HepG2 (cell line): ENCODE results near the gene PLG. TPM values are rescaled to one million over a fixed set of nuclear protein-coding genes. Genes with fewer than 3 reads are reported as not detected.

Experiments used
- CEBPZ ChIP-seq: IDR thresholded peaks from 2 replicates; pipeline ENCODE4 v1.6.1; 2012; ENCODE audit warnings: low read length, improper control_type of control experiment
- CREB3 ChIP-seq: sonication (generic); formaldehyde crosslinking; IDR thresholded peaks from 2 replicates; pipeline ENCODE4 v1.5.0; 2020; ENCODE audit warnings: missing genetic modification reagents
- PRDM4 ChIP-seq: sonication (generic); formaldehyde crosslinking; IDR thresholded peaks from 2 replicates; pipeline ENCODE4 v1.9.0; 2021; ENCODE audit warnings: missing genetic modification reagents, borderline replicate concordance
- SAFB2 ChIP-seq: sonication (generic); formaldehyde crosslinking; IDR thresholded peaks from 2 replicates; pipeline ENCODE4 v1.5.1; 2020; ENCODE audit warnings: missing genetic modification reagents, low read depth, mild to moderate bottlenecking, borderline replicate concordance
- TARDBP ChIP-seq: sonication (generic); formaldehyde crosslinking; IDR thresholded peaks from 2 replicates; pipeline ENCODE4 v1.8.0; 2022; ENCODE audit warnings: mild to moderate bottlenecking, missing genetic modification reagents
- TEAD2 ChIP-seq: sonication (generic); formaldehyde crosslinking; IDR thresholded peaks from 2 replicates; pipeline ENCODE4 v1.9.0; 2021; ENCODE audit warnings: missing genetic modification reagents
- ZBTB1 ChIP-seq: sonication (generic); formaldehyde crosslinking; IDR thresholded peaks from 2 replicates; pipeline ENCODE4 v1.4.0; 2020; ENCODE audit warnings: missing genetic modification reagents, borderline replicate concordance
- ZNF574 ChIP-seq: sonication (generic); formaldehyde crosslinking; IDR thresholded peaks from 2 replicates; pipeline ENCODE4 v1.4.0; 2020; ENCODE audit warnings: missing genetic modification reagents
- polyA plus RNA-seq, 8 experiments: library from polyadenylated mRNA; depleted of rRNA in 3 of 8; stranded (reverse) in 7 of 8; unstranded in 1 of 8; fragments of >200 nt; fragmentation: Illumina TruSeq in 4 of 8; extraction: Trizol in 4 of 8; gene quantifications; 2 replicates each; pipeline versions ENCODE4 v1.2.1 to v1.2.3, GENCODE V29; 2011 to 2016; ENCODE audit warnings: low read depth in 4 of 8, missing spikeins in 1 of 8, mixed read lengths in 1 of 8; ENCODE audit not compliant: insufficient read depth in 1 of 8
- total RNA-seq, 5 experiments: library from RNA; depleted of rRNA; stranded (reverse); fragments of >200 nt; fragmentation: Illumina TruSeq; extraction: Trizol; gene quantifications; 2 replicates each; pipeline ENCODE4 v1.2.3, GENCODE V29; 2016; ENCODE audit warnings: low read depth in 1 of 5

PLG gene
- total and polyA plus RNA-seq, 2 of the 13 experiments (the other 11 are each of a cell fraction or from before 2014, with no cell fraction given): 1.7 to 10.7 TPM

- TF ChIP-seq CREB3 (CRISPR knock-in tag) (no peak), PRDM4 (no peak), SAFB2 (CRISPR knock-in tag) (no peak), ZNF574 (CRISPR knock-in tag) (no peak), ZBTB1 (CRISPR knock-in tag) (no peak), CEBPZ (no peak), TARDBP (CRISPR knock-in tag) (no peak), TEAD2 (CRISPR knock-in tag) (no peak)
These were observed 40.8 kb upstream of the PLG start (continued) for GRCh38 chr6:160661216-160661615.
